Measurements from ENCODE around the gene MAMLD1.

Gene MAMLD1

GRCh38 chrX:150460781-150461180, 97.7 kb downstream of the MAMLD1 start:
- no peak for DNase-seq (ENCODE audit: low spot score)

GRCh38 chrX:150463566-150463965, 100.4 kb downstream of the MAMLD1 start:
- no peak for DNase-seq (ENCODE audit: low spot score)

- no peak for DNase-seq (ENCODE audit: low spot score)
Observed at GRCh38 chrX:150464001-150464400, 100.9 kb downstream of the MAMLD1 start.

GRCh38 chrX:150465326-150465725, 102.2 kb downstream of the MAMLD1 start:
- DNase-seq (ENCODE audit: low spot score): no peak

- no peak for DNase-seq (ENCODE audit: low spot score)
Observed at GRCh38 chrX:150465881-150466775, 103.0 kb downstream of the MAMLD1 start.

GRCh38 chrX:150472306-150472705, 109.2 kb downstream of the MAMLD1 start:
- no peak for DNase-seq (ENCODE audit: low spot score)

- no peak for DNase-seq (ENCODE audit: low spot score)
Observed at GRCh38 chrX:150473371-150473770, 110.3 kb downstream of the MAMLD1 start.

- no peak for DNase-seq (ENCODE audit: low spot score)
Observed at GRCh38 chrX:150475461-150475860, 112.3 kb downstream of the MAMLD1 start.

- no peak for DNase-seq (ENCODE audit: low spot score)
Observed at GRCh38 chrX:150476164-150476699, 113.1 kb downstream of the MAMLD1 start.

GRCh38 chrX:150477371-150477770, 114.3 kb downstream of the MAMLD1 start:
- no peak for DNase-seq (ENCODE audit: low spot score)

GRCh38 chrX:150478496-150479492, 115.7 kb downstream of the MAMLD1 start:
- DNase-seq (ENCODE audit: low spot score): no peak

- DNase-seq (ENCODE audit: low spot score): no peak
Observed at GRCh38 chrX:150482537-150483206, 119.6 kb downstream of the MAMLD1 start.

GRCh38 chrX:150483356-150483985, 120.4 kb downstream of the MAMLD1 start:
- DNase-seq (ENCODE audit: low spot score): no peak

GRCh38 chrX:150486011-150486410, 122.9 kb downstream of the MAMLD1 start:
- DNase-seq (ENCODE audit: low spot score): no peak

GRCh38 chrX:150487369-150488094, 124.4 kb downstream of the MAMLD1 start:
- DNase-seq (ENCODE audit: low spot score): no peak

GRCh38 chrX:150489359-150490015, 126.4 kb downstream of the MAMLD1 start:
- DNase-seq (ENCODE audit: low spot score): no peak

- DNase-seq (ENCODE audit: low spot score): no peak
Observed at GRCh38 chrX:150495496-150495895, 132.4 kb downstream of the MAMLD1 start.

- DNase-seq (ENCODE audit: low spot score): no peak
Observed at GRCh38 chrX:150499240-150499639, 136.1 kb downstream of the MAMLD1 start.

GRCh38 chrX:150502091-150502490, 139.0 kb downstream of the MAMLD1 start:
- DNase-seq (ENCODE audit: low spot score): no peak
